GM18907 (cell line): Measurements from ENCODE around the gene KBTBD12.
"Not testable (repeated sequence)": the region's sequence is repeated elsewhere in the genome, so short reads cannot be mapped to it uniquely, and the experiment has no call there.

Experiments
- ATAC-seq: cut with Tn5 transposase; IDR thresholded peaks from one replicate; pipeline ENCODE4 v1.9.1; 2021; ENCODE audit warnings: mild to moderate bottlenecking, moderate library complexity; ENCODE audit not compliant: unreplicated experiment

Gene KBTBD12

GRCh38 chr3:127915115-127915936 is at the start of gene KBTBD12:
TSS of gene KBTBD12 (plus strand) at chr3:127915232. CDS start at chr3:127923062, 7,830 bp downstream.
- no peak for ATAC-seq

- ATAC-seq = no peak
These were observed 49.1 kb upstream of the KBTBD12 start for GRCh38 chr3:127865941-127866340.

GRCh38 chr3:127867412-127867811 is 47.6 kb upstream of the KBTBD12 start:
- no peak for ATAC-seq

GRCh38 chr3:127867986-127868385 is 47.0 kb upstream of the KBTBD12 start:
- ATAC-seq = no peak

- ATAC-seq = no peak
These were observed 44.9 kb upstream of the KBTBD12 start for GRCh38 chr3:127870156-127870555.

- ATAC-seq = not testable (repeated sequence)
These were observed 40.9 kb upstream of the KBTBD12 start for GRCh38 chr3:127874097-127874496.

- no peak for ATAC-seq
These were observed 33.4 kb upstream of the KBTBD12 start for GRCh38 chr3:127881586-127881985.

GRCh38 chr3:127884041-127884440 is 31.0 kb upstream of the KBTBD12 start:
- ATAC-seq = no peak

GRCh38 chr3:127886231-127886955 is 28.6 kb upstream of the KBTBD12 start:
- ATAC-seq = no peak

- ATAC-seq = no peak
These were observed 28.1 kb upstream of the KBTBD12 start for GRCh38 chr3:127886956-127887231.

- no peak for ATAC-seq
These were observed 27.7 kb upstream of the KBTBD12 start for GRCh38 chr3:127887321-127887720.

- no peak for ATAC-seq
These were observed 26.9 kb upstream of the KBTBD12 start for GRCh38 chr3:127888156-127888555.

GRCh38 chr3:127888564-127889107 is 26.4 kb upstream of the KBTBD12 start:
- ATAC-seq = no peak

GRCh38 chr3:127889461-127889863 is 25.6 kb upstream of the KBTBD12 start:
- no peak for ATAC-seq

GRCh38 chr3:127889976-127890650 is 24.9 kb upstream of the KBTBD12 start:
- ATAC-seq = no peak

GRCh38 chr3:127890651-127891290 is 24.3 kb upstream of the KBTBD12 start:
- not testable (repeated sequence) for ATAC-seq

GRCh38 chr3:127894481-127894880 is 20.6 kb upstream of the KBTBD12 start:
- ATAC-seq = no peak

GRCh38 chr3:127899200-127899599 is 15.8 kb upstream of the KBTBD12 start:
- ATAC-seq = no peak

- ATAC-seq = no peak
These were observed 15.3 kb upstream of the KBTBD12 start for GRCh38 chr3:127899766-127900165.

- no peak for ATAC-seq
These were observed 14.5 kb upstream of the KBTBD12 start for GRCh38 chr3:127900536-127900935.

- ATAC-seq = no peak
These were observed 12.5 kb upstream of the KBTBD12 start for GRCh38 chr3:127902486-127902885.
